ENCODE results near the gene LDLR. TPM values are rescaled to one million over a fixed set of nuclear protein-coding genes. Genes with fewer than 3 reads are reported as not detected.

LDLR gene
- total and polyA plus RNA-seq, 2 of the 4 experiments (the other 2 are of a cell fraction) = 45.2 to 53.8 TPM

DNA sequence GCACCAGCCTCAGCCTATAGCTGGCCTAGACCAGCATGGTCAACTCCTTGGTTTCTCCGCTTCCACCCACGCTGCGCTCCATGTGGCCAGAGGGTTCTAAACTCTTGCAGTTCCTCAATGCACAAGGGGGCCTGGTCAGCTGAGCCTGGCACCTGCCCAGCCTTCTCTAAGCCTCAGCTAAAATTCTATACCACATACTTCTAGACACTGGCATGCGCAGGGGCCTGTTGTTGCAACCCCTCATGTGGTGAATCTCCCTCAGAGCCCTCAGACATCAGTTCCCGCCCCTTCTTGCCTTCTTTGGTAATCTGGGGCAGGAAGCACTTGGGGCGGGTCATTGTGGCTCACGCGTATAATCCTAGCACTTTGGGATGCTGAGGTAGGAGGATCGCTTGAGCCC, 19.7 kb upstream of the LDLR start:
- Histone ChIP-seq H3K9me3 (ENCODE audit: control insufficient read depth, insufficient read depth, low read length) (peaks cover 7% of the 10 kb centered on the region), H3K18ac (ENCODE audit: low read depth, low read length) (no peak overlapping the region), H2BK5ac (ENCODE audit: low read depth, low read length, poor library complexity, severe bottlenecking) (no peak overlapping the region), H3K9me1 (ENCODE audit: insufficient read depth, low read length) (no peaks in the 10 kb centered on the region), H3K56ac (ENCODE audit: extremely low read depth, insufficient read depth, low read length) (no peak overlapping the region), H3K36me3 (ENCODE audit: control insufficient read depth, insufficient read depth, low read length) (peaks cover 23% of the 10 kb centered on the region), H2BK20ac (ENCODE audit: low read depth, low read length) (no peak overlapping the region), H2AFZ (replicated peaks; ENCODE audit: low read length, poor library complexity) (no peak overlapping the region), H4K8ac (ENCODE audit: low read depth in 2 of 2, low read length in 2 of 2) (no peak overlapping the region), H3K27ac (ENCODE audit: insufficient read depth, low read length) (no peak overlapping the region), H2AK9ac (replicated peaks; ENCODE audit: low read depth, low read length, poor library complexity) (no peak overlapping the region), H3K4me2 (ENCODE audit: low read depth, low read length) (no peak overlapping the region), H2AK5ac (ENCODE audit: low read depth, low read length) (0 out of 2 replicates have a peak overlapping the region, but pooled peaks have one; percentile 28), H3K27me3 (ENCODE audit: control insufficient read depth, insufficient read depth, low read length) (no peaks in the 10 kb centered on the region), H3K4me3 (ENCODE audit: insufficient read depth, low read depth, low read length) (no peak overlapping the region), H3K4me1 (ENCODE audit: control insufficient read depth, insufficient read depth, low read length) (no peaks in the 10 kb centered on the region), H2BK120ac (ENCODE audit: low read depth, low read length) (no peak overlapping the region), H3K79me1 (ENCODE audit: low read depth in 1 of 2, low read length in 2 of 2) (peaks cover 0 to 9% of the 10 kb centered on the region in 2 experiments; a peak in 1 of 4 replicates), H4K20me1 (ENCODE audit: insufficient read depth, low read length) (no peaks in the 10 kb centered on the region; the same call in 1 of the 2 replicates), H4K91ac (ENCODE audit: insufficient read depth, low read depth, low read length) (no peak overlapping the region), H4K5ac (ENCODE audit: low read depth, low read length) (no peak overlapping the region), H3K23ac (ENCODE audit: low read depth, low read length) (no peak overlapping the region), H3K14ac (replicated peaks; ENCODE audit: low read depth, low read length) (no peak overlapping the region), H3K9ac (ENCODE audit: low read depth, low read length) (no peak overlapping the region), H2BK15ac (ENCODE audit: low read depth, low read length) (no peak overlapping the region), H3K4ac (ENCODE audit: low read depth, low read length) (no peak overlapping the region)
- BruUV-seq (replicated peaks) = no TSS peak
- ATAC-seq (ENCODE audit: low read depth) (no peak), DNase-seq (no peak)
- POLR2A ChIA-PET (ENCODE audit: unreplicated experiment) = no interaction called here
- 93% methylated on average over 3 of the region's 9 CpGs; no CpG with 5 or more reads in 1 of the 2 experiments for WGBS, 2 experiments (ENCODE audit: extremely low coverage in 2 of 2, insufficient read length in 1 of 2)
- TF ChIP-seq POLR2A (IDR thresholded peaks at IDR 0.05; ENCODE audit: low read depth, low read length) (no peak), RAD21 (IDR thresholded peaks at IDR 0.05; ENCODE audit: low read length) (no peak), MAFK (IDR thresholded peaks at IDR 0.05; ENCODE audit: low read depth, low read length) (no peak), SMC3 (IDR thresholded peaks at IDR 0.05; ENCODE audit: low read depth, low read length) (no peak), MAZ (IDR thresholded peaks at IDR 0.05; ENCODE audit: borderline replicate concordance, low read depth, low read length) (no peak), FOS (IDR thresholded peaks at IDR 0.05; ENCODE audit: low read depth, low read length) (no peak), NFE2L2 (IDR thresholded peaks at IDR 0.05; ENCODE audit: low read depth, low read length) (no peak), CHD1 (IDR thresholded peaks at IDR 0.05; ENCODE audit: low read depth, low read length) (no peak), BHLHE40 (IDR thresholded peaks at IDR 0.05; ENCODE audit: low read depth, low read length) (no peak), MXI1 (IDR thresholded peaks at IDR 0.05; ENCODE audit: borderline replicate concordance, low read depth, low read length) (no peak)
- TF ChIP-seq, protein P1, sequence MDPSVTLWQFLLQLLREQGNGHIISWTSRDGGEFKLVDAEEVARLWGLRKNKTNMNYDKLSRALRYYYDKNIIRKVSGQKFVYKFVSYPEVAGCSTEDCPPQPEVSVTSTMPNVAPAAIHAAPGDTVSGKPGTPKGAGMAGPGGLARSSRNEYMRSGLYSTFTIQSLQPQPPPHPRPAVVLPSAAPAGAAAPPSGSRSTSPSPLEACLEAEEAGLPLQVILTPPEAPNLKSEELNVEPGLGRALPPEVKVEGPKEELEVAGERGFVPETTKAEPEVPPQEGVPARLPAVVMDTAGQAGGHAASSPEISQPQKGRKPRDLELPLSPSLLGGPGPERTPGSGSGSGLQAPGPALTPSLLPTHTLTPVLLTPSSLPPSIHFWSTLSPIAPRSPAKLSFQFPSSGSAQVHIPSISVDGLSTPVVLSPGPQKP (IDR thresholded peaks at IDR 0.05; ENCODE audit: borderline replicate concordance, low read depth, low read length) = no peak
- TF ChIP-seq, protein P2, sequence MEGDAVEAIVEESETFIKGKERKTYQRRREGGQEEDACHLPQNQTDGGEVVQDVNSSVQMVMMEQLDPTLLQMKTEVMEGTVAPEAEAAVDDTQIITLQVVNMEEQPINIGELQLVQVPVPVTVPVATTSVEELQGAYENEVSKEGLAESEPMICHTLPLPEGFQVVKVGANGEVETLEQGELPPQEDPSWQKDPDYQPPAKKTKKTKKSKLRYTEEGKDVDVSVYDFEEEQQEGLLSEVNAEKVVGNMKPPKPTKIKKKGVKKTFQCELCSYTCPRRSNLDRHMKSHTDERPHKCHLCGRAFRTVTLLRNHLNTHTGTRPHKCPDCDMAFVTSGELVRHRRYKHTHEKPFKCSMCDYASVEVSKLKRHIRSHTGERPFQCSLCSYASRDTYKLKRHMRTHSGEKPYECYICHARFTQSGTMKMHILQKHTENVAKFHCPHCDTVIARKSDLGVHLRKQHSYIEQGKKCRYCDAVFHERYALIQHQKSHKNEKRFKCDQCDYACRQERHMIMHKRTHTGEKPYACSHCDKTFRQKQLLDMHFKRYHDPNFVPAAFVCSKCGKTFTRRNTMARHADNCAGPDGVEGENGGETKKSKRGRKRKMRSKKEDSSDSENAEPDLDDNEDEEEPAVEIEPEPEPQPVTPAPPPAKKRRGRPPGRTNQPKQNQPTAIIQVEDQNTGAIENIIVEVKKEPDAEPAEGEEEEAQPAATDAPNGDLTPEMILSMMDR (conservative IDR thresholded peaks at IDR 0.05; ENCODE audit: low read depth, low read length) = no peak
- TF ChIP-seq, protein P3, sequence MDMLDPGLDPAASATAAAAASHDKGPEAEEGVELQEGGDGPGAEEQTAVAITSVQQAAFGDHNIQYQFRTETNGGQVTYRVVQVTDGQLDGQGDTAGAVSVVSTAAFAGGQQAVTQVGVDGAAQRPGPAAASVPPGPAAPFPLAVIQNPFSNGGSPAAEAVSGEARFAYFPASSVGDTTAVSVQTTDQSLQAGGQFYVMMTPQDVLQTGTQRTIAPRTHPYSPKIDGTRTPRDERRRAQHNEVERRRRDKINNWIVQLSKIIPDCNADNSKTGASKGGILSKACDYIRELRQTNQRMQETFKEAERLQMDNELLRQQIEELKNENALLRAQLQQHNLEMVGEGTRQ (IDR thresholded peaks at IDR 0.05; ENCODE audit: low read depth, low read length) = no peak
- CTCF ChIA-PET = no interaction called here
- in situ Hi-C loops (cut with MboI; ENCODE audit: low sequenced_read_pairs) = no loop called here
- dilution Hi-C loops (cut with HindIII; ENCODE audit: low sequenced_read_pairs, unreplicated experiment) = no loop called here
- intact Hi-C loops (cut with micrococcal nuclease) = no loop called here
